HCT116 (cell line): Measurements from ENCODE around the gene FOXP1. TPM values are rescaled to one million over a fixed set of nuclear protein-coding genes. Genes with fewer than 3 reads are reported as not detected.
"Not testable (repeated sequence)": the region's sequence is repeated elsewhere in the genome, so short reads cannot be mapped to it uniquely, and the experiment has no call there.

ENCODE experiments used
- ATAC-seq: fragments of 200-7000 bp; cut with Tn5 transposase; 2 replicates; pipeline ENCODE4 v1.9.1; 2020; ENCODE audit warnings: mild to moderate bottlenecking, moderate library complexity
- BruUV-seq: library from RNA; stranded (reverse); fragments of 400-500 nt; replicated peaks from 2 replicates; lab custom pipeline; 2021; lab: Mats Ljungman, UMichigan
- CTCF ChIA-PET: fragments of 300-600 bp; sonication (Branson Sonifier 250); formaldehyde crosslinking; loops from one replicate; lab custom pipeline; 2021; ENCODE audit warnings: antibody characterized with exemption; lab: Charles Lee
- POLR2A ChIA-PET: fragments of 300-600, 350-600 bp; sonication (Branson Sonifier 250); formaldehyde crosslinking; loops from one replicate; lab custom pipeline; 2021; ENCODE audit warnings: antibody characterized with exemption; lab: Charles Lee
- RAD21 ChIA-PET, 2 experiments: fragments of 300-600 bp; sonication (Branson Sonifier 250); formaldehyde crosslinking; loops; one replicate each; lab custom pipeline; 2023; ENCODE audit warnings: low total read pairs in 2 of 2; ENCODE audit not compliant: uncharacterized antibody in 2 of 2, unreplicated experiment in 2 of 2, low non-redundant PET in 1 of 2; lab: Charles Lee
- DNase-seq: peaks from one replicate; pipeline ENCODE4 v3.0.0-alpha.2; 2010; ENCODE audit warnings: low read depth, low spot score
- H2AFZ ChIP-seq: fragments of 200-600 bp; shearing (Covaris generic), sonication (generic); 2 replicates; pipeline ENCODE4 v1.6.1; 2017; ENCODE audit warnings: low read depth, mixed run types, mixed read lengths, antibody characterized with exemption, low read length; ENCODE audit not compliant: poor library complexity, severe bottlenecking
- H3K27ac ChIP-seq: 2 replicates; pipeline ENCODE4 v1.5.1; 2012; ENCODE audit warnings: low read depth, low read length
- H3K27me3 ChIP-seq: fragments of 200-600 bp; sonication (generic); 2 replicates; pipeline ENCODE4 v1.6.1; 2016; ENCODE audit warnings: mixed run types, low read length, mixed read lengths; ENCODE audit not compliant: insufficient read depth
- H3K36me3 ChIP-seq, 2 experiments: fragments of 200-500 bp in 1 of 2; fragments of 200-600 bp in 1 of 2; sonication (Bioruptor generic) in 1 of 2; sonication (generic) in 1 of 2; 2 replicates each; pipeline versions ENCODE4 v1.5.1 to v1.6.1; 2014 to 2016; ENCODE audit warnings: low read length in 2 of 2, inconsistent platforms in 1 of 2, mixed read lengths in 1 of 2, mixed run types in 1 of 2; ENCODE audit not compliant: insufficient read depth in 2 of 2, control insufficient read depth in 1 of 2
- H3K4me1 ChIP-seq, 2 experiments: fragments of 200-600 bp in 1 of 2; sonication (generic) in 1 of 2; 2 replicates each; pipeline versions ENCODE4 v1.5.1 to v1.6.1; 2012 to 2017; ENCODE audit warnings: low read length in 2 of 2, inconsistent platforms in 1 of 2, mild to moderate bottlenecking in 1 of 2, mixed read lengths in 1 of 2, mixed run types in 1 of 2, moderate library complexity in 1 of 2; ENCODE audit not compliant: insufficient read depth in 2 of 2, control insufficient read depth in 1 of 2
- H3K4me2 ChIP-seq: fragments of 200-600 bp; sonication (generic); 2 replicates; pipeline ENCODE4 v1.6.1; 2017; ENCODE audit warnings: mixed run types, low read length, mixed read lengths
- H3K4me3 ChIP-seq, 2 experiments: fragments of 200-600 bp in 1 of 2; sonication (generic) in 1 of 2; replicated peaks in 1 of 2; 2 replicates each; pipeline ENCODE4 v1.5.1; 2011 to 2016; ENCODE audit warnings: low read length in 2 of 2, control low read depth in 1 of 2, low read depth in 1 of 2, mild to moderate bottlenecking in 1 of 2, mixed read lengths in 1 of 2, mixed run types in 1 of 2
- H3K79me2 ChIP-seq: fragments of 200-600 bp; sonication (generic); 2 replicates; pipeline ENCODE4 v1.6.1; 2017; ENCODE audit warnings: mild to moderate bottlenecking, mixed run types, low read length, moderate library complexity, mixed read lengths; ENCODE audit not compliant: insufficient read depth
- H3K9ac ChIP-seq: fragments of 200-600 bp; sonication (generic); 2 replicates; pipeline ENCODE4 v1.6.1; 2016; ENCODE audit warnings: low read length, mixed read lengths
- H3K9me2 ChIP-seq: fragments of 200-600 bp; sonication (generic), shearing (Covaris generic); 2 replicates; pipeline ENCODE4 v1.6.1; 2017; ENCODE audit warnings: mixed run types, mild to moderate bottlenecking, moderate library complexity; ENCODE audit not compliant: insufficient read depth
- H3K9me3 ChIP-seq, 2 experiments: fragments of 200-500 bp in 1 of 2; fragments of 200-600 bp in 1 of 2; sonication (Bioruptor generic) in 1 of 2; sonication (generic) in 1 of 2; 2 replicates each; pipeline ENCODE4 v1.6.1; 2014 to 2017; ENCODE audit warnings: low read length in 2 of 2, mixed read lengths in 2 of 2, inconsistent platforms in 1 of 2, low read depth in 1 of 2, mild to moderate bottlenecking in 1 of 2, mixed run types in 1 of 2, moderate library complexity in 1 of 2; ENCODE audit not compliant: control insufficient read depth in 1 of 2, insufficient read depth in 1 of 2
- H4K20me1 ChIP-seq: fragments of 200-600 bp; sonication (generic), shearing (Covaris generic); 2 replicates; pipeline ENCODE4 v1.6.1; 2017; ENCODE audit warnings: mixed run types, mild to moderate bottlenecking, moderate library complexity; ENCODE audit not compliant: insufficient read depth
- ATF3 ChIP-seq: IDR thresholded peaks from 2 replicates; pipeline ENCODE4 v1.6.1; 2012
- CBX3 ChIP-seq: IDR thresholded peaks from 2 replicates; pipeline ENCODE4 v1.6.1; 2012; ENCODE audit warnings: low read depth
- FOSL1 ChIP-seq: IDR thresholded peaks from 2 replicates; pipeline ENCODE4 v1.6.1; 2012; ENCODE audit warnings: low read depth
- SIN3A ChIP-seq: IDR thresholded peaks from 2 replicates; pipeline ENCODE4 v1.6.1; 2012; ENCODE audit warnings: low read depth
- SRF ChIP-seq: IDR thresholded peaks from 2 replicates; pipeline ENCODE4 v1.6.1; 2012; ENCODE audit warnings: low read depth
- ZBTB33 ChIP-seq: IDR thresholded peaks from 2 replicates; pipeline ENCODE4 v1.6.1; 2011; ENCODE audit warnings: mild to moderate bottlenecking, low read length, moderate library complexity; ENCODE audit not compliant: insufficient replicate concordance; ENCODE audit errors: extremely low read depth
- intact Hi-C: fragments of 100-400 bp; cut with micrococcal nuclease; formaldehyde crosslinking; loops from 2 replicates; pipeline ENCODE4 v1.10.0; 2022
- total RNA-seq: library from RNA; stranded (reverse); gene quantifications from one replicate; pipeline ENCODE4 v1.2.1, GENCODE V29; 2021; ENCODE audit not compliant: unreplicated experiment

FOXP1 gene
- total RNA-seq, 1 experiment from 2014 or later = 11.4 TPM

- no peak for TF ChIP-seq ZBTB33
- TF ChIP-seq SIN3A = no peak
- no peak for TF ChIP-seq SRF
- TF ChIP-seq, all 23 proteins: peak for 0
Measured at GRCh38 chr3:71436337-71436736, 147.2 kb downstream of the FOXP1 start (continued).

GRCh38 chr3:71435836-71436235, 147.7 kb downstream of the FOXP1 start:
- H3K36me3 ChIP-seq, H3K4me3 ChIP-seq, H3K9ac ChIP-seq, H4K20me1 ChIP-seq, DNase-seq, H3K4me1 ChIP-seq, H3K9me2 ChIP-seq, POLR2A ChIA-PET, H2AFZ ChIP-seq, H3K4me2 ChIP-seq, H3K27me3 ChIP-seq, H3K79me2 ChIP-seq, intact Hi-C loops, H3K9me3 ChIP-seq, ATAC-seq, CTCF ChIA-PET, RAD21 ChIA-PET, BruUV-seq, H3K27ac ChIP-seq: not testable (repeated sequence)

GRCh38 chr3:71433631-71434030, 149.9 kb downstream of the FOXP1 start:
- Histone ChIP-seq H3K79me2 (no peaks in the 10 kb centered on the region), H3K9me2 (no peaks in the 10 kb centered on the region), H3K27me3 (no peaks in the 10 kb centered on the region)
- ChIA-PET CTCF (no interaction called here), RAD21 (no interaction called here), POLR2A (no interaction called here)
- no peak for DNase-seq
- no TSS peak for BruUV-seq
- no peak for TF ChIP-seq ATF3
- TF ChIP-seq FOSL1 = no peak
- TF ChIP-seq CBX3 = no peak
- TF ChIP-seq SRF = no peak
- TF ChIP-seq, all 23 proteins: peak for 0
- Histone ChIP-seq H3K4me1 (peaks cover 0 to 4% of the 10 kb centered on the region in 2 experiments; a peak in 1 of 4 replicates), H3K36me3 (no peaks in the 10 kb centered on the region), H3K4me3 (no peak overlapping the region), H3K9ac (no peak overlapping the region), H3K27ac (no peak overlapping the region), H4K20me1 (no peaks in the 10 kb centered on the region), H2AFZ (no peak overlapping the region), H3K4me2 (no peak overlapping the region), H3K9me3 (peaks cover 0 to 4% of the 10 kb centered on the region in 2 experiments; a peak in 1 of 4 replicates)
- intact Hi-C loops = no loop called here
- ATAC-seq = no peak
